ENCODE data around the gene TTR. TPM values are rescaled to one million over a fixed set of nuclear protein-coding genes. Genes with fewer than 3 reads are reported as not detected.

TTR gene
- total and polyA plus RNA-seq, 9 of the 15 experiments (the other 6 are each of a cell fraction or from before 2014, with no cell fraction given) = 0.17 to 0.53 TPM; not detected in 7

GRCh38 chr18:31557446-31557845, 34.2 kb upstream of the TTR start (continued):
- TF ChIP-seq SIX5 (IDR thresholded peaks at IDR 0.05; ENCODE audit: borderline replicate concordance in 1 of 2, insufficient read depth in 1 of 2, low read depth in 1 of 2, low read length in 2 of 2) = no peak

GRCh38 chr18:31558567-31558966, 33.1 kb upstream of the TTR start:
- H4K20me1 ChIP-seq (replicated peaks; ENCODE audit: control insufficient read depth, insufficient read depth, low read length) = no peaks in the 10 kb centered on the region
- H3K79me2 ChIP-seq (ENCODE audit: control insufficient read depth, insufficient read depth, low read length) = no peaks in the 10 kb centered on the region
- no peak overlapping the region for H3K4me3 ChIP-seq
- no TSS peak for BruUV-seq (replicated peaks)
- under 1% methylated on average over 8 of the region's 9 CpGs for WGBS (ENCODE audit: insufficient coverage, low coverage, missing lambda C conversion rate)
- no peaks in the 10 kb centered on the region for H3K4me1 ChIP-seq (replicated peaks in 1 of 2; ENCODE audit: control insufficient read depth in 2 of 2, insufficient read depth in 2 of 2, low read length in 2 of 2)
- intact Hi-C loops (cut with micrococcal nuclease) (loop anchor here (5.0 kb wide), 1 partner anchor 556 kb away; no protein-coding TSS in a partner anchor), in situ Hi-C loops (cut with MboI) (loop anchor here (10.0 kb wide), 1 partner anchor 266 kb away; no protein-coding TSS in a partner anchor)
- ChIA-PET CTCF (ENCODE audit: low intra/inter-chr PET ratio) (no interaction called here), POLR2A (no interaction called here)
- no peaks in the 10 kb centered on the region for H3K9me1 ChIP-seq (ENCODE audit: control insufficient read depth, insufficient read depth, low read length)
- no peaks in the 10 kb centered on the region for H3K9me3 ChIP-seq (replicated peaks; ENCODE audit: control insufficient read depth, insufficient read depth, low read depth, low read length)
- no peak for FAIRE-seq
- TF ChIP-seq CEBPG (CRISPR knock-in tag; IDR thresholded peaks at IDR 0.05) (no peak), CEBPG (tag; conservative IDR thresholded peaks at IDR 0.05 in 1 of 2, IDR thresholded peaks at IDR 0.05 in 1 of 2) (0 out of 4 replicates have a peak, but pooled peaks of 1 of the 2 experiments have one; percentile 8), ZNF699 (CRISPR knock-in tag; IDR thresholded peaks at IDR 0.05; ENCODE audit: insufficient replicate concordance) (no peak), ZNF780A (CRISPR knock-in tag; IDR thresholded peaks at IDR 0.05) (no peak), POLR2H (tag; IDR thresholded peaks at IDR 0.05; ENCODE audit: low read depth) (no peak), PURB (CRISPR knock-in tag; IDR thresholded peaks at IDR 0.05; ENCODE audit: low read depth) (no peak), ETV1 (tag; conservative IDR thresholded peaks at IDR 0.05; ENCODE audit: low read depth) (no peak), THRAP3 (IDR thresholded peaks at IDR 0.05; ENCODE audit: borderline replicate concordance) (no peak), MAFG (tag; conservative IDR thresholded peaks at IDR 0.05) (no peak), CEBPB (tag; IDR thresholded peaks at IDR 0.05) (peak; percentile 67), DACH1 (IDR thresholded peaks at IDR 0.05; ENCODE audit: partially characterized antibody) (no peak)
- no peak for DNase-seq (ENCODE audit: extremely low read depth in 1 of 4, low spot score in 3 of 4)
- no peak overlapping the region for H3K9ac ChIP-seq (ENCODE audit: insufficient read depth in 1 of 2, low read depth in 2 of 2, low read length in 2 of 2)
- ATAC-seq = no peak
- no peak overlapping the region for H2AFZ ChIP-seq (ENCODE audit: low read depth, low read length)
- H3K4me2 ChIP-seq (ENCODE audit: insufficient read depth, low read length) = no peak overlapping the region
- H3K27ac ChIP-seq (ENCODE audit: extremely low read depth, low read depth, low read length) = no peak overlapping the region
- H3K27me3 ChIP-seq (ENCODE audit: control insufficient read depth in 2 of 2, insufficient read depth in 2 of 2, low read length in 2 of 2) = peaks cover 3 to 8% of the 10 kb centered on the region in 2 experiments; a peak in 4 of 5 replicates
- H3K36me3 ChIP-seq (ENCODE audit: control insufficient read depth, insufficient read depth, low read length) = no peaks in the 10 kb centered on the region
